Hindlimb muscle (tissue), 1 donor: ENCODE measurements around the gene HAUS1. TPM values are rescaled to one million over a fixed set of nuclear protein-coding genes. Genes with fewer than 3 reads are reported as not detected.
A peak's percentile ranks its signal among the peaks of the same experiment; 100 is the strongest.
"Not testable (repeated sequence)": the region's sequence is repeated elsewhere in the genome, so short reads cannot be mapped to it uniquely, and the experiment has no call there.

ENCODE experiments used
- DNase-seq: peaks from one replicate; pipeline ENCODE4 v3.0.0-alpha.2; 2013
- polyA plus RNA-seq: library from polyadenylated mRNA; unstranded; fragments of 120-200 nt; gene quantifications from one replicate; pipeline ENCODE4 v1.2.1, GENCODE V29; 2013; ENCODE audit not compliant: insufficient read length

HAUS1 gene
- polyA plus RNA-seq, 1 donor: 19.2 TPM

DNA sequence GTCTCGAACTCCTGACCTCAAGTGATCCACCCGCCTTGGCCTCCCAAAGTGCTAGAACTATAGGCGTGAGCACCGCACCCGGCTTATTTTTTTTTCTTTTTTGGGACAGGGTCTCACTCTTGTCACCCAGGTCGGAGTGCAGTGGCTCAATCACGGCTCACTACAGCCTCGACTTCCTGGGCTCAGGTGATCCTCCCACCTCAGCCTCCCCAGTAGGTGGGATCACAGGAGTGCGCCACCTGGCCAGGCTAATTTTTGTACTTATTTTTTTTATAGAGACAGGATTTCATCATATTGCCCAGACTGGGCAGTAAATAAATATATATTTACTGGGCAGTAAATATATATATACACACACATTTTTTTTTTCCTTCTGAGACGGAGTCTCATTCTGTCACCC lies 8.7 kb upstream of the HAUS1 start:
- DNase-seq: no peak

DNA sequence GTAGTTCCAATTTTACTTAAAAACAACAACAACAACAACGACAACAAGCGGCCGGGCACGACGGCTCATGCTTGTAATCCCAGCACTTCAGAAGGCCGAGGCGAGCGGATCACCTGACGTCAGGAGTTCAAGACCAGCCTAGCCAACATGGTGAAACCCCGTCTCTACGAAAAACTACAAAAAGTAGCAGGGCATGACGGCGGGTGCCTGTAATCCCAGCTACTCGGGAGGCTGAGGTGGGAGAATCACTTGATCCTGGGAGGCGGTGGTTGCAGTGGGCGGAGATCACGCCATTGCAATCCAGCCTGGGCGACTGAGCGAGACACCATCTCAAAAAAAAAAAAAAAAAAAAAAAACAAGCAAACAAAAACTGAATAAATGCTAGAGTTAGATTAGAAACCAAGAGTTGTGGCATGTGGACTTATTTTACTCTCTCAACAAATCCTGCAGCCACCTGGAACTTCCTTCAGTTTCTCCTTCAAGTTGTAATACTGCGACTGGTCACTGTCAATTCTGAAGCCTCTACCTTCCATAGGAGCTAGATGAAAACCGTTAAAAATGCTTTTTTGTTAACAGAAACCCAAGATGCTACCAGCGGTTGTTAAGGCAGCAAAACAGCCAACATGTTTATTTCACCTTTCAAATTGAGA lies 7.4 kb upstream of the HAUS1 start:
- no peak for DNase-seq

DNA sequence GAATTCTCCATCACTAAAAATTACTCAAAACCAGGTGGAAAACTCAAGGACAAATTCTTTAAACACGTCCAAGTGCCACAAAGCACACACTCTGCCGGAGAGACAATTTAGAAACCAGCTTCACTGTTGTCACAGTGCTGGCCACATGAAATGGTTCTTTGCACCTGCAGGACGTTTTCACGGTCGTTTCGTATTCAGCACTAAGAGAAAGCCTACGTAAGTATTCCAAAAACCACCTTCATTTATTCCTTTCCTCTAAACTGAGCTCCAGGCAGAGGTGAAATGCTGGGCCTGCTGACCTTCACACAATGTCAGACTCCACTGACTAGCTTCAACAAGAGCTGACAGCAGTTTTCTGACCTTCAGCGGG lies 6.8 kb upstream of the HAUS1 start:
- peak; percentile 20 for DNase-seq

DNA sequence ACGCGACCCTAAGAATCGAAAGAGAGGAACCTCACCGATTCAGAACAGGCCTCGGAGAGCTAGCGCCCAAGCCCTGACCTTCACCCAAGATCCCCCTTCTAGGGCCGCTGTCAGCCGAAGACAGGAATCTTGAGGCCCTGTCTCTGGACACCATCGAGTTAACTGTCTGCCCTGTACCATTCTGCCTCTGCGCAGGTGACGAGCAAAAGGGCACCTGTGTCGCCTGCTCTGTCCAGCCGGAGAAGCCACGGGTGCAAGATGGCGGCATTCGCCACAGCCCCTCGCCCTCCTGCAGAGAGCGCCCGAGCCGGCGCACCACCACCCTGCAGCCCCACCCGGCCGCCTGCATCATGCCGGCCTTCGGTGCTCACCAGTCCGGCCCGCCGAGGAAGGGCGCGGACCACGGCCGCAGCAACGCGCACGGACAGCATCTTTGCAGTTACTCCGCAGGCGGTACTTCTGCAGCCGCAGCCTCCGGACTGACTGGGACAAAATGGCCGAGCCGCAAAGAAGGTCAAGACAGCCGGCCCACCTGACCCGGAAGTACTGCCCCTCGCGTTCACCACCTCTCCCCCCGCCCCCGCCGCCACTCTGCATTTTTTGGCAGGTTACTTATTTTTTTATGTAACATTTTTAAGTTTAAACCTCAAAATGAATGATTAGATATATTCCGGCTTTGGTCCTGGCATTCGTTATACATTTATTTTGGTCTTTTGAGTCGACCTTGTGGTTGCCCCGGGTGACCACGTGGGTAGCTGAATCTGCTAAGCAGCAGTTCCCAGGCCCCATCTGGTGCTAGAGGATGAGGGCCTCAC lies 6.2 kb upstream of the HAUS1 start, which contains the start of gene ATP5F1A:
TSS of gene ATP5F1A (minus strand) at position 496 of the 815 bp plus-strand sequence. CDS start at position 431, 65 bp downstream.
- DNase-seq: peak; percentile 86

DNA sequence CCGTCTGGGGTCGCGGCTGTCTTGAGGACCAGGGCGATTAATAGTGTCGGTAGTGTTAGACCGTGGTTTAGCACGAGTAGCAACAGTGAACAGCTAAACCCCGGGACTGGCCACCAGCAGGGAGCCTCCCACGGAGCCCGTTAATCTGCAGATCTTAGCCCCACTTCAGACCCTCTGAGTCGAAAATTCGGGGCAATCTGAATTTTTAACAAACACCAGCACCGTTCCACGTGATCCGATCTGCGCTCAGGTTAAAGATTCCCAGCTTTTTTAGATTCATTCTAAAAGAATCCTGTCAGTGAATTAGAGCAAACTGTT lies 5.6 kb upstream of the HAUS1 start:
- DNase-seq: no peak

DNA sequence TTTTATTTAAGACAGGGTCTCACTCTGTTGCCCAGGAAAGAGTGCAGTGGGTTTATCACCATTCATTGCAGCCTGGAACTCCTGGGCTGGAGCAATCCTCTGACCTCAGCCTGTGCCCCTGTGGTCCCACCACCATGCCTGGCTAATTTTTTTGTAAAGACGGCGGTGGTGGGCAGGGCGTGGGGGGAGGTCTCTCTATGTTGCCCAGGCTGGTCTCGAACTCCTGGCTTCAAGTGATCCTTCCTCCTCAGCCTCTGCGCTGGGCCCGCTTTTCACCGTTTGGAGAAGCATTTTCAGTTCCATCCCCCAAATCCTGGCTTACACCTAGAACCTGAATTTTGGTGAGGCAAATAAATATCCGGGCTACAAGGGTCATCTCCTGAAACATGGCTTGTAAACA lies 4.7 kb upstream of the HAUS1 start:
- no peak for DNase-seq

DNA sequence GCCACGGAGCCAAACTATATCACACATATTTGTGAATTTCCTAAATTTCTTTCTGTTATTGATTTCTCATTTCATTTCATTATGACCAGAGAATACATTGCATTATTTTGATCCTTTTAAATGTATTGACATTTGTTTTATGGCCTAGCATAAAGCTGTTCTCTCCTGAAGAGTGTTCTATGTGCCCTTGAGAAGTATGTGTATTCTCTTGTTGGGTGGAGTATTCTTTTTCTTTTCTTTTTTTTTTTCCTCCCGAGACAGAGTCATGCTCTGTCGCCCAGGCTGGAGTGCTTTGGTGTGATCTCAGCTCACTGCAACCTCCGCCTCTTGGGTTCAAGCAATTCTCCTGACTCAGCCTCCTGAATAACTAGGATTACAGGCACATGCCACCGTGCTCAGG lies 5.2 kb downstream of the HAUS1 start:
- no peak for DNase-seq

DNA sequence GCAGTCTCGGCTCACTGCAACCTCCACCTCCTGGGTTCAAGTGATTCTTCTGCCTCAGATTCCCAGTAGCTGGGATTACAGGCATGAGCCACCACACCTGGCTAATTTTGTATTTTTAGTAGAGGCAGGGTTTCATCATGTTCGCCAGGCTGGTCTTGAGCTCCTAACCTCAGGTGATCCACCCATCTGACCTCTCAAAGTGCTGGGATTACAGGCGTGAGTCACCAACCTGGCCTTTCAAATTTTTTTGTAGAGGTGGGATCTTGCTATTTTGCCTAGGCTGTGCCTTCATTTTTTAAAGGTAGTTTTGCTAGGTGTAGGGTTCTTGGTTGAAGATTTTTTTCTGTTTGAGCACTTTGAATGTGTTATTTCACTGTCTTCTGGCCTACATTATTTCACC lies 6.2 kb downstream of the HAUS1 start:
- DNase-seq: no peak

DNA sequence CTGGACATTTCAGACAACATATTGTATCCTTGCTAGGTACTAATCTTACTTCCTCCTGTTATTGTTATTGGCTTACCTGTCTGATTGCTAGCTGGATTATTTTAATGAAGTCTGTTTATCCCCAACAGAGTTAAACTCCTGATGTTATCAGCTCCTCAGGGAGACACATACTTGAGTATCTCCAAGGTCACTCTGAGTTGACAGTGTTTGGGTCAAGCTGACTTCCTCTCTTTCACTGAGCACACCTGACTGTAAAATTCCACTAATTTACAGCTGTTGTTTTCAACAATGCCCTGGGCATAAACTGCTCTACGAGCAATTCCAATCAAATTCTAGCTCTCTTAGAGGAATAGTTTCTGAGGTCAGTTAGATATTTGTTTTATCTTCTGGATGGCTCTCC lies 9.6 kb downstream of the HAUS1 start:
- no peak for DNase-seq

DNA sequence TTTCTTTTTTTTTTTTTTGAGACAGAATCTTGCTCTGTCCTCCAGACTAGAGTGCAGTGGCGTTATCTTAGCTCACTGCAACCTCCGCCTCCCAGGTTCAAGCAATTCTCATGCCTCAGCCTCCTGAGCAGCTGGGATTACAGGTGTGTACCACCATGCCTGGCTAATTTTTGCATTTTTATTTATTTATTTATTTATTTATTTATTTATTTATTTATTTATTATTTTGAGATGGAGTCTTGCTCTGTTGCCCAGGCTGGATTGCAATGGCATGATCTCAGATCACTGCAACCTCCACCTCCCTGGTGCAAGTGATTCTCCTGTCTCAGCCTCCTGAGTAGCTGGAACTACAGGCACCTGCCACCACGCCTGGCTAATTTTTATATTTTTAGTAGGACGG lies 22.4 kb downstream of the HAUS1 start:
- DNase-seq: not testable (repeated sequence)

DNA sequence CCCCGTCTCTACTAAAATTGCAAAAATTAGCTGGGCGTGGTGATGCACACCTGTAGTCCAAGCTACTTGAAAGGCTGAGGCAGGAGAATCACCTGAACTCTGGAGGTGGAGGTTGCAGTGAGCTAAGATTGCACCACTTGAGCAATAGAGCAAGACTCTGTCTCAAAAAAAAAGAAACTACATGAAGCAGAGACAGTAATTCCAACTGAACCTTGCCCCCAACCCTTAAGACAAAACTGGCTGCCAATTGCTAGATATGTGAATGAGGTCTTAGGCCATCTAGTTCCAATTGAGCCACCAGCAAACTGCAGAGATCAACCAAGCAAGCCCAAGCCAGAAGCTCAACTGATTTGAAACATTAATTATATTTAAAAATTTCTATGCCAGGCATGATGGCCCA lies 25.9 kb downstream of the HAUS1 start:
- DNase-seq: no peak

DNA sequence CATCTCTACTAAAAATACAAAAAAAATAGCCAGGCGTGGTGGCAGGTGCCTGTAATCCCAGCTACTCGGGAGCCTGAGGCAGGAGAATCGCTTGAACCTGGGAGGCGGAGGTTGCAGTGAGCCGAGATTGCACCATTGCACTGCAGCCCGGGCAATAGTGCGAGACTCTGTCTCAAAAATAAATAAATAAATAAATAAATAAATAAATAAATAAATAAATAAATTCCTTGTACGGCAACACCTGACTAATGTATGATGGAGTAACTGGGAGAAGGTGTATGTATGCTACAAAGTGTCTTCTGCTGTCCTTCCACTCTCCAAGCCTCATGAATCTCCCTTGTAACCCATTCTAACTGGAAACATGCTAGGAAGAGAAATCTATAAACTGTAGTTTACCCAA lies 26.4 kb downstream of the HAUS1 start:
- not testable (repeated sequence) for DNase-seq

DNA sequence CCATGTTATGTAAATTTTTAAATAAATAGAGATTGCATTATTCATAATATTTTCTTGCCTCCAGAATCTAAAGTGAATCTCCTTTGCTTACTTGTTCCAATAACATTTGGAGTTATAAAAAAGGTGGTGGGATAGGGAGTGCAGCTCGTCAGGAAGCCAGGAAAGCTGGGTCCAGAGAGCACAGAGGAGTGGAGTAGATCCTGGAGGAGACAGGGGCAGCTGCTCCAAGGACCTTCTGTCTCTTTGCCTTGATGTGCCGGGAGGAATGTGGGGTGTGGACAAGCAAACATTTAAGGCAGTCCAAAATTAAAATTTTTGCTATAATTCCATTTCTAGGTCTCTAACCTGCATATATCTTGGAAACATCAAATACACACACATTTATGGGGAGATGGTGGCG lies 29.3 kb downstream of the HAUS1 start:
- DNase-seq: no peak

DNA sequence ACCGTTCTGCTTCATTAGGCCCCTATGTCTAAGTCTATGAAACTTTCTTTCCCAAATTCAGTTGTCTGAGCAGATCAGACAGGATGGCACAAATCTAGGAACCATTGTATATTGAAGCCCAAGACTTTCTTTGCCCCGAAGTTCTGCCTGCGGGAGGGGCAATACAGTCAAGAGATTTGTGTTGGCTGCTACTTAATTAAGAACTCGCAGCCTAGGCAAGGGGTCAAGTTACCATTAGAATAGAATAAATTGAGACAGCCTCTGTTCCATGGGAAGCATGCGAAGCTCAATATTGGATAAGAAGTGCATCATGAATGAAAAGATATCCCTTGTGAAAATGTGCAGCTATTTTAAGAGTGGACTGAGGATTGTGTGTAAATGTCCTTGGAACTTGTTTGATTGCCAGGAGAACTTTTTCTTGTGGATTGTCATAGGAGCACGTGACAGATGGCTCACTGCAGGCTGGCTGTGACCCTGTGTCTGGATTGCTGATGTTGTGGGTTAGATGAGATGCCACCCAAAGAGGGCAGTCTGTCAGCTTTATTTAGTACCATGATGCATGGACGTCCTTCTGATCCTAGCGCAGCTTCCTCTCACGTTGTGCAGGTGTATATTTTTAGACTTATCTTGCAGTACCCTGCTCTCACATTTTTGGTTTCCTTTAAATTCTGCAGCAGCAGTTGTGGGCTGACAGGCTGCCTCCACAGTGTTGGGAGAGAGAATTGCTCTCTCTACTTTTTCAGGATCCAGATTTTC lies 30.9 kb downstream of the HAUS1 start:
- DNase-seq: no peak

DNA sequence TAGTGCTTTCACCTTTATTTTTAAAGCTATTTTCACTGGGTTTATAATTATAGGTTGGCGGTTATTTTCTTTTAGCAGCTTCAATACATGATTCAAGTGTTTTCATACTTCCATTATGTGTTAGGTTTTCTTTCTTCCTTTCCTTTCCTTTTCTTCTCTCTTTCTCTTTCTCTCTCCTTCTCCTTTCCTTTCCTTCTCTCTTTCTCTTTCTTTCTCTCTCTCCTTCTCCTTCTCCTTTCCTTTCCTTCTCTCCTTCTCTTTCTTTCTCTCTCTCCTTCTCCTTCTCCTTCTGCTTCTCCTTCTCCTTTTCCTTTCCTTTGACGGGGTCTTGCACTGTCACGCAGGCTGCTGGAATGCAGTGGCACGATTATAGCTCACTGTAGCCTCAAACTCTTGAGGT lies 36.0 kb downstream of the HAUS1 start:
- DNase-seq: no peak

DNA sequence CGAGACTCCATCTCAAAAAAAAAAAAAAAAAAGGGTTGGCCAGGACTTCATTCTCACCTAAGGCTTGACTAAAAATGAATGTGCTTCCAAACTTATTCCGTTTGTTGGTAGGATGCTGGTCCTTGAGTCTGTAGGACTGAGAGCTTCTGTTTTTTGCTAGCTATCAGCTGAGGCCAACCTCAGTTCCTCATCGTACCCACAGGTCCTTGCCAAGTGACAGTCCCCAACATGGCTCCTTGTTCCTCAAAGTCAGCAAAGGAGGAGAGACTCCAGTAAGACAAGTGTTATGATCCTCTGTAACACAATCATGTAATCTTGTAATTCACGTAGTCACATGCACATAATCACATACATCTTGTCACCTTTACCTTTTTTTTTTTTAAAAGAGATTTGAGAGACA lies 37.0 kb downstream of the HAUS1 start:
- DNase-seq: no peak

DNA sequence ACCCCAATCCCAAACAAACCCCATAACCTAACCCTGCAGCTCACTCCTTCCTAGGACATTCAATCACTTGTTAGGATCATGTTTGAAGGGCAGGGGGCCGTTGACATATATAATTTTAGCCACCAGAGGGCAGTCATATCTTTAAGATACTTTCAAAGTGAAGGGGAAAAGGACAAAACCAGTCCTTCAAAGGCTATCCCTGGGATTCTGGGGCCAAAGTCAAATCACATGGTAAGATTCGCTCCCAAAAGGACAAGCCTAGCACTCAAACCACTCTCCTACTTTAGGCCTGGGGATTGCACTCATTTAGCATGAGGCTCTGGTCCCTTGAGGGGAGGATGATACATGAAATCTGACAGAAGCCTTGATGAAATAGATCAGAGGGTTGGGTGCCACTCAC lies 44.6 kb downstream of the HAUS1 start:
- no peak for DNase-seq

DNA sequence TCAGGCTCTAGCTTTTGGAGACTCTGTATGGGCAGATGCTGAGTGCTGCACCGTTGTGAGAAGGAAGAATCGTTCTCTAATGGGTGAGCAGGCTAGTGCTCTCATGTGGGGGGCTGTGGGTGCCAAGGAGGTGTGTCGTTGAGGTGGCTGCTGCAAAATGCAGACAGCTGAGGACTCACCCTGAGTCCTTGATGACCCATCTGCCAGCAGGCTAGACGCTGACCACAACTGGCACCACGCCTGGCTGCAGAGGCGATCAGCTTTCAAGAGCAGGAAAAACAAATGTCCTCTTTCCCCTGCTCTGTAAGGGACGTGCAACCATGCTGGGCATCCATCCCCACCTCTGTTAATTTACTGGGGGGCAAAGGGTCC lies 48.2 kb downstream of the HAUS1 start:
- DNase-seq: no peak

DNA sequence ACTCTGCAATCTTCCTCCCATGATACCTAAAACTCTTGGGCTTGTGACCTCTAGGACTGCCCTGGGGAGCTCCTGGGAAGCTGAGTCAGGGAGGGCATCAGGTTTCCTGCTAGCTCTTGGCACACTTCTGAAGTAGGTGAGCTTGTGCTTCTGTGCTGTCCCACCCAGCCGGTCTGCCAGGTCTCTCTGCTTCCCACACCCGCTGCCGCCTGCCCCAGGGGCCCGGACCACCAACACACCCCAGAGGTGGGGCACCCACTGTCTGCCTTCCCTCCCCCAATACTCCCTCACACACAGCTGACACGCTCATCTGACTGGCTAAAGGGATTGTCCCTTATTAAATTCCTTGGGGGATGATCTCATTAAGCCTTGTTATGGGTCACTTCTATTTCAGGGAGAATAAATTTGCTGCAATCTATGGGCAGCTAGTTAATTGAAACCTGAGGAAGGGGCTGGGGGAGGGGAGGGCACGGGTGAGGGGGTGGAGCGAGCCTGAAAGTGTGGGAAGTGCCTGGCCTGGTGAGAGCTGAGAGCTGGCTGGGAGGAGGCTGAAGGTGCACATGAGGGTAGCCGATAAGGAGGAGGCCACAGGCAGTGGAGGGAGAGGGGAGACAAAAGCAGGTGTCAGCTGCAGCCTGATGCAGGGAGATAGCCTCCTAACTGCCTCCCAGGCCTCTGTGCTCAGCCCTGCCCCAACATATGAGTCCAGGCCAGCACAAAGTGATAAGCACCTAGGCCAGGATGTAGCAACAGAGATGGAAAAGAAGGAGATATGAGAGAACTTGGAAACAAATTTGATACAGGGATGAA lies 48.8 kb downstream of the HAUS1 start:
- no peak for DNase-seq

DNA sequence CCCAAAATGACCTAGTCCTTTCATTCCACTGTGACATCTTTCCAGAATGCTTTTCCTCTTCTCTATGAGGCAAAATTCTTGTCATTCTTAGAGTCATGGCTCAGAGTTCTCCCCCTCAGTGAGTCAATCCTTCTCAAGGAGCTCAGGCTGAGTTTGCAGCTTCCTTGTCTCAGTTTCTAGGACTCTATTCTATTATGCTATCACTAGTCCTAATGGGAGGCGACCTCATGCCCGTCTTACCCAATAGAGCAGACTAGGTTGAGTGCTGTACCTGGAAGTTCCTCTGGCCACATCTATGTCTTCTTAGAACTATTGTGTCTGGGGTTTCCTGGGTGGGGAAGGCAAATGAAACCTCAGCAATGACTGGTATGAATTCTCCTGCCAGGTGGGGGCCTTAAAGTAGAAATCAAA lies 51.5 kb downstream of the HAUS1 start:
- no peak for DNase-seq

DNA sequence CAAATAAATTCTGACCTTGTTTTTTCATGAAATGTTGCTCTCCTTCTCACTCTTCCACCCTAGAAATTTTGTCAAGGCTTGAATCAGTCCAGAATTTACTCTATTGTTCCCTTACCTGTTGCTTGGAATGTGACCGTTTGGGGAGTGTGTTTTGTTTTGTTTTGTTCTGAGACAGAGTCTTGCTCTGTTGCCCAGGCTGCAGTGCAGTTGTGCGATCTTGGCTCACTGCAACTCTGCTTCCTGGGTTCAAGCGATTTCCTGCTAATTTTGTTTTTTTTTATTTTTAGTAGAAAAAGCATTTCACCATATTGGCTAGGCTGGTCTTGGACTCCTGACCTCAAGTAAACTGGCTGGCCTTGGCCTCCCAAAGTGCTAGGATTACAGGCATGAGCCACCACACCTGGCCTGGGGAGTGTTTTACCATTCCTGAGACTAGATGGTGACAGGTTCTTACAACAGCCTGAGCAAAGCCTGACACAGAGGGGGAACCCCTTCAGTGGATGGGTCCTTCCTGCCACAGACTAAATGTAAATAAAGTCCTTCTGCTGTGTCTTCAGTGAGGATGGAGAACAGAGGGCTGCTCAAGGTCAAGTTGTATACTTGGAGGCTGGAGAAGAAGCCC lies 52.0 kb downstream of the HAUS1 start:
- DNase-seq: no peak

DNA sequence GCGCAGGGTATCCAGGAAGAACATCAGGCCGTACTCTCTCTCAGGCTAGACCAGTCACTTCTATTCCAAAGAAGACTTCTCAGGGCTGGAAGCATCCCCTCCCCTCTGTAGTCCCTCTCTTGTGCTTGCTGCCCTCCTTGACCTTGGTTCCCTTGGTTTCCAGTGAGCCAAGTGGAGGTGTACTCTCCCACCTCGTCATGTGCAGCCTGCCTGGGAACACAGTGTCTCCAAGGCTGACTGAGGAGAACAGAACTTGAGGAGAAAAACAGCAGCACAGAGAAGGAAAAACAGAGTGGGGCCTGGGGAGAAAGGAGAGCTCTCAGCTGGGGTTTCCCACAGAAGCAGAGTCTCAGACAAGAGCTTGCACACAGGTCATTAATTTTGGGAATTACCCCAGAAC lies 52.7 kb downstream of the HAUS1 start:
- DNase-seq: no peak

DNA sequence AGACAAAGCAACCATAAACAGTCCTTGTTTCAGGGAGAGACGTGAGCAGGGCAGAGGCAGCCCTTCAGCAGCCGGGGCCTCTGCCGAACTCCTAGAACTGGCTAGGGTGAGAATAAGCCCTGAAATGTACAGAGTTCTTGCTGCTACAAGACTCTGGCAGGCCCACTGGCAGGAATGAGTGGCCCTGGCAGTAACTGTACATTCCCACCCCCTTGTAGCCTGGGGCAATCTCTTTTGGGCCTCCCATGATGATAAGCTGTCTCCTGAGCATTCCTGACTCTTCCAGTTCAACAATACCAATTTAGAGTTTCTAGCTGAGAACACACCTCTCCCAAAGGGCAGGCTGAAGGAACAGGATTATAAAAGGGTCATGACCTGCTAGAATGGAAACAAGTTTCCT lies 54.3 kb downstream of the HAUS1 start:
- no peak for DNase-seq
